ENCODE results near the gene CRYGN.

The CRYGN gene

DNA sequence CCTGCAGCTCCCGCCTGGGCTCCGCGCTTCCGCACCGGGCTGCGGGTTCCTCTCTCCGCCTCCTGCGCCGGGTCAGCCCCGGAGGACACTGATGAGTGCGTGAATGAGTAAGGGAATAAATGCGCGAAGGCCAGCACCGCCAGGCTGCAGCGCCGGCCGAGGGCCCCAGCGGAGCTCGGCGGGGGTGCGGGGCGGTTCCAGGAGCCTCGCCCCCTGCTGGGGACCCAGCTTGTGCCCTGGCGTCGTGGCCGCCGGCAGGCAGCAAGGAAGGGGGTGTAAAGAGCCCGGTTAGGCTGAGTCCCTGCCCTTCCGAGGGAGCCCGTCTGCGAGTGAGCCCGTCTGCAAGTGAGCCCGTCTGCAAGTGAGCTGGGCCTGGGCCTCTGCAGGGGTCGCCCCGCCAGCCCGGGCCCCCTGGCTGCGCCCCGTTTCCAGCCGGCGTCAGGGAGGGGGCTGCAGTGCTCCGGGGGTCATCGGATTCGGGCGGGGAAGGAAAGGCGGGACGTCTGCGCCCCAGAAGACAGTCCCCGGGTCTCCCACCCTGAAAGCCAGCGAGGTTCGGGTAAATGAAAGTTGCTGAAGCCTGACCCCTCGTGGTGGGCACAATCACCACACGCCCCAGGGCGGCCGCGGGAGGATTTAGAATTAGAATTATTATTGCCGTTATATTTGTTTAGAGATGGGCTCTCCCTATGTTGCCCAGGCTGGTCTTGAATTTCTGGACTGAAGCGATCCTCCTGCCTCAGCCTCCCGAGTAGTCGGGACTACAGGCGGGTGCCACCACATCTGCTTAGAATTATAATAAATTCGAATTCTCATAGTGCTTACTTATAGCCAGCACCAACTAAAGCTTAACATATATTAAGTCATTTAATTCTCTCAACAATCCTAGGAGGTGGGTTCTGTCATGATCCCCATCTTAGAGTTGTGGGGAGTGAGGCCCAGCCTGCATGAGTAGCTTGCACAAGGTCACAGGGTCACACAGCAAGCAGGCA is 8.6 kb upstream of the CRYGN start:
- H3K4me3 ChIP-seq (ENCODE audit: low read depth, low read length): peak overlapping the region; percentile 54
- ChIA-PET CTCF (interaction anchor here (0.6 to 14.9 kb wide), 50 partner anchors 10 to 314 kb away, joined by 3 to 270 read pairs (median 4); partner anchors contain the start of gene CRYGN), POLR2A (interaction anchor here (0.8 kb wide), 2 partner anchors 82 to 208 kb away, joined by 3 read pairs; no protein-coding TSS in a partner anchor)
- DNase-seq (ENCODE audit: low read depth, low spot score): no peak
- TF ChIP-seq, protein P1, sequence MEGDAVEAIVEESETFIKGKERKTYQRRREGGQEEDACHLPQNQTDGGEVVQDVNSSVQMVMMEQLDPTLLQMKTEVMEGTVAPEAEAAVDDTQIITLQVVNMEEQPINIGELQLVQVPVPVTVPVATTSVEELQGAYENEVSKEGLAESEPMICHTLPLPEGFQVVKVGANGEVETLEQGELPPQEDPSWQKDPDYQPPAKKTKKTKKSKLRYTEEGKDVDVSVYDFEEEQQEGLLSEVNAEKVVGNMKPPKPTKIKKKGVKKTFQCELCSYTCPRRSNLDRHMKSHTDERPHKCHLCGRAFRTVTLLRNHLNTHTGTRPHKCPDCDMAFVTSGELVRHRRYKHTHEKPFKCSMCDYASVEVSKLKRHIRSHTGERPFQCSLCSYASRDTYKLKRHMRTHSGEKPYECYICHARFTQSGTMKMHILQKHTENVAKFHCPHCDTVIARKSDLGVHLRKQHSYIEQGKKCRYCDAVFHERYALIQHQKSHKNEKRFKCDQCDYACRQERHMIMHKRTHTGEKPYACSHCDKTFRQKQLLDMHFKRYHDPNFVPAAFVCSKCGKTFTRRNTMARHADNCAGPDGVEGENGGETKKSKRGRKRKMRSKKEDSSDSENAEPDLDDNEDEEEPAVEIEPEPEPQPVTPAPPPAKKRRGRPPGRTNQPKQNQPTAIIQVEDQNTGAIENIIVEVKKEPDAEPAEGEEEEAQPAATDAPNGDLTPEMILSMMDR (IDR thresholded peaks at IDR 0.05; ENCODE audit: insufficient read depth, low read length, missing control alignments): peak; percentile 82

DNA sequence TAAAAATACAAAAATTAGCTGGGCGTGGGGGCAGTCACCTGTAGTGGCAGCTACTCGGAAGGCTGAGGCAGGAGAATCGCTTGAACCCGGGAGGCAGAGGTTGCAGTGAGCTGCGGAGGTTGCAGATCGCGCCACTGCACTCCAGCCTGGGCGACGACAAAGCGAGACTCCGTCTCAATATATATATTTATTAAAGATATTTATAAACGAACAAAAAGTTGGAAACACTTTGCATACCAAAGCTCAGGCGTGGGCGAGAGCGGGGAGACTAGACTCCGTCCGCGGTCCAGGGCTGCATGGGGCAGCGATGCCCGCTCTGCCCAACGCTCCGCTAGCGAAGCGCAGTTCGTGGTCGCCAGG is 7.9 kb upstream of the CRYGN start:
- POLR2A ChIA-PET: interaction anchor here (0.8 kb wide), 2 partner anchors 82 to 208 kb away, joined by 3 read pairs; no protein-coding TSS in a partner anchor

DNA sequence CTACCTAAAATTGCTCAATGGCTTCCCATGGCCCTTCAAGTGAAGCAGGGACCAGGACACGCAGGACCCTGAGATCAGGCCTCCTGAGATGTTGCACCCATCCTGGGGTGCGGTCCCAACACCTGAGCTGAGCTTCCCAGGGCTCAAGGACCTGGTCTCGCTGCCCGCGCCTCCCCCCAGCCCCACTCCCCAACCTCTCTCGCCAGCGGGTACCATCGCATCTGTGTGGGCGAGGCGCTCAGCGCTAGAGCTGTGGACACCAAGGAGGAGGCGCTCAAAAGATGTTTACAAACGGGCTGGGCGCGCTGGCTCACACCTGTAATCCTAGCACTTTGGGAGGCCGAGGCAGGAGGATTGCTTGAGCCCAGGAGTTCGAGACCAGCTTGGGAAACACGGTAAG is 7.4 kb upstream of the CRYGN start:
- POLR2A ChIA-PET: no interaction called here
- DNase-seq (ENCODE audit: low read depth, low spot score): no peak
- CTCF ChIA-PET: interaction anchor here (1.2 to 14.9 kb wide), 14 partner anchors 10 to 311 kb away, joined by 3 to 270 read pairs (median 36); partner anchors contain the start of gene CRYGN
- TF ChIP-seq, protein P1 (IDR thresholded peaks at IDR 0.05; ENCODE audit: insufficient read depth, low read length, missing control alignments): no peak
- H3K4me3 ChIP-seq (ENCODE audit: low read depth, low read length): no peak overlapping the region

More for the DNA sequence above, 7.9 kb upstream of the CRYGN start:
- CTCF ChIA-PET: interaction anchor here (0.7 to 14.9 kb wide), 31 partner anchors 10 to 314 kb away, joined by 3 to 270 read pairs (median 7); partner anchors contain the start of gene CRYGN
- DNase-seq (ENCODE audit: low read depth, low spot score): no peak
- peak overlapping the region; percentile 54 for H3K4me3 ChIP-seq (ENCODE audit: low read depth, low read length)
- TF ChIP-seq, protein P1 (IDR thresholded peaks at IDR 0.05; ENCODE audit: insufficient read depth, low read length, missing control alignments): no peak

DNA sequence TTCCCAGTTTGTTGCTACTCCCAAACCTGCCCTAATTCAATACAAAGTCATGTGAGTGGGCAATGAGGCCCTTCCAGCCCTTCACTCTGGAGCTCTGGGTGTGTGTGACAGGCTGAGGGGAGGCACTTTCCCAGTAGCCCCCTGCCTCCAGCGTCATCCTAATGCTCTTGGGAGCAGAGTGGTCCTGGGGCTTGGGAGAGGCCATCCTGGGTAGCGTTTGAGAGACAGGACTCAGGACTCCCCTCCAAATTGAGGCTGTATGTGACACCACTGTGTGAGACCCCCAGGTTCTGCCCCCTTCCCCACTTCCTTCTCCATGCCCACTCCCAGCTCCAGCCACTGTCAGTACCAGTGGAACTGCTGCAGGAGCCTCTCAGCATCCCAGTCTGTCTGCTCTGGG is 6.5 kb upstream of the CRYGN start:
- TF ChIP-seq, protein P1 (IDR thresholded peaks at IDR 0.05; ENCODE audit: insufficient read depth, low read length, missing control alignments): no peak
- POLR2A ChIA-PET: no interaction called here
- no peak for DNase-seq (ENCODE audit: low read depth, low spot score)
- CTCF ChIA-PET: interaction anchor here (5.8 to 14.9 kb wide), 5 partner anchors 9 to 136 kb away, joined by 45 to 270 read pairs (median 78); partner anchors contain the start of gene CRYGN
- no peak overlapping the region for H3K4me3 ChIP-seq (ENCODE audit: low read depth, low read length)

DNA sequence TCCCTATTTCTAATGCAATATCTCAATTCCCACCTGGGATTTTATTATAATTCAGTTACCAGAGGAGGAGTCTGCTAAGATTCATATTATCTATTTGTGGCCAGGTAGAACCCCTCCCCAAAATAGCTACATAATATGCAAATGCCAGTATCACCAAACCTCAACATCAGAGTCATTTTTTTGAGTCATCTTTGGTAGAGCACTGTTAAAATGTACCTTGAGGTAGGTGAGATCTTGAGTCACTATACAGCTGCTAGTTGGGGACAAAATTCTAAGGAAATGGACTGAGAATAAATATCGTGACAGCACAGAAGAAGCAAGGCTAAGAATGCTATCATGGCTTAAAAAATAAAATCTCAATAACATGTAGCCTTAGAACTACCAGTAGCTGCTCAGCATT is 4.7 kb upstream of the CRYGN start:
- no peak for DNase-seq (ENCODE audit: low read depth, low spot score)
- H3K4me3 ChIP-seq (ENCODE audit: low read depth, low read length): no peak overlapping the region
- TF ChIP-seq, protein P1 (IDR thresholded peaks at IDR 0.05; ENCODE audit: insufficient read depth, low read length, missing control alignments): no peak
- POLR2A ChIA-PET: no interaction called here
- CTCF ChIA-PET: interaction anchor here (1.3 to 14.9 kb wide), 4 partner anchors 74 to 140 kb away, joined by 4 to 270 read pairs (median 84); no protein-coding TSS in a partner anchor

All from AG04449 (cell line).